Measurements from ENCODE around the gene SIK3. TPM values are rescaled to one million over a fixed set of nuclear protein-coding genes. Genes with fewer than 3 reads are reported as not detected.

Gene SIK3
- total RNA-seq, 4 donors from 2014 or later = 58.8 to 85.8 (median 59.8) TPM

DNA sequence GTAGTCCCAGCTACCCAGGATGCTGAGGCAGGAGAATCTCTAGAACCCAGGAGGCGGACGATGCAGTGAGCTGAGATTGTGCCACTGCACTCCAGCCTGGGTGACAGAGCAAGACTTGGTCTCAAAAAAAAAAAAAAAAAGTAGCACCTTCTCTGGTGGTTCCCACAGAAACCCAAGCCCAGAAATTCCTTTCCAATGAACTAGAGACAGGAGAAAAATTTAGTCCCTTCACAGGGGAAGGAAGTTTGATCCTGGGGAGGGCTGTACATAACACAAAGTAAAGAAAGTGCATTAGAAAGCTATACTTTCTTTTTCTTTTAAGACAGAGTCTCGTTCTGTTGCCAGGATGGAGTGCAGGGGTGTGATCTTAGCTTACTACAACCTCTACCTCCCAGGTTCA, 235.3 kb downstream of the SIK3 start:
- TF ChIP-seq CTCF (IDR thresholded peaks at IDR 0.05) = no peak
- H3K36me3 ChIP-seq = peaks cover 0 to 84% (median 0%) of the 10 kb centered on the region in 3 donors

DNA sequence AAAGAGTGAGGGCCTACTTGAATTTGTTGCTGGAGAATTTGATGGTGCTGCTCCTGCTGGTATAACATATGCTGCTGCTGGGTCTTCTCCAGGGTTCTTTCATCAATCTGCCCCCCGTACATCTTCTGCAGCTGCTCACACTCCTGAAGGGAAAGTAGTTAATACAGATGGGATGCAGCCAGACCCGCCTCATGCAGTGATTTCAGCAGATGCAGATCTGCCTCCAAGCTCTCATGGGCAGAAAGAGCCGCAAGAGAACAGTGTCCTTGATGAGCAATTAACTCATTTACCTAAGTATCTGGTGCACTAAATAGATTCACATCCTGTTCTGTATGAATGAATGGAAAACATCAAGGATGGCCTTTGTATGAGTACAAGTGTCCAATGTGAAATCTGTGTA, 236.0 kb downstream of the SIK3 start:
- no peak for DNase-seq
- no peaks in the 10 kb centered on the region for H3K4me1 ChIP-seq
- no peak overlapping the region for H3K27ac ChIP-seq
- H3K4me3 ChIP-seq = no peak overlapping the region
- TF ChIP-seq POLR2A (IDR thresholded peaks at IDR 0.05) (no peak), CTCF (IDR thresholded peaks at IDR 0.05) (no peak)
- no peaks in the 10 kb centered on the region for H3K9me3 ChIP-seq
- no peaks in the 10 kb centered on the region for H3K27me3 ChIP-seq
- H3K36me3 ChIP-seq = peaks cover 0 to 84% (median 0%) of the 10 kb centered on the region in 3 donors

More for the DNA sequence above, 235.3 kb downstream of the SIK3 start:
- Histone ChIP-seq H3K4me1 (no peaks in the 10 kb centered on the region), H3K9me3 (no peaks in the 10 kb centered on the region), H3K27me3 (no peaks in the 10 kb centered on the region), H3K4me3 (no peak overlapping the region), H3K27ac (no peak overlapping the region)
- no peak for DNase-seq

GRCh38 chr11:116861539-116861938, 236.7 kb downstream of the SIK3 start:
- no peak overlapping the region for H3K27ac ChIP-seq
- no peak overlapping the region for H3K4me3 ChIP-seq
- no peak for DNase-seq
- peaks cover 0 to 84% (median 0%) of the 10 kb centered on the region in 3 donors for H3K36me3 ChIP-seq
- no peaks in the 10 kb centered on the region for H3K9me3 ChIP-seq
- no peaks in the 10 kb centered on the region for H3K27me3 ChIP-seq
- no peaks in the 10 kb centered on the region for H3K4me1 ChIP-seq
- no peak for TF ChIP-seq POLR2A (IDR thresholded peaks at IDR 0.05)
- no peak for TF ChIP-seq CTCF (IDR thresholded peaks at IDR 0.05)

DNA sequence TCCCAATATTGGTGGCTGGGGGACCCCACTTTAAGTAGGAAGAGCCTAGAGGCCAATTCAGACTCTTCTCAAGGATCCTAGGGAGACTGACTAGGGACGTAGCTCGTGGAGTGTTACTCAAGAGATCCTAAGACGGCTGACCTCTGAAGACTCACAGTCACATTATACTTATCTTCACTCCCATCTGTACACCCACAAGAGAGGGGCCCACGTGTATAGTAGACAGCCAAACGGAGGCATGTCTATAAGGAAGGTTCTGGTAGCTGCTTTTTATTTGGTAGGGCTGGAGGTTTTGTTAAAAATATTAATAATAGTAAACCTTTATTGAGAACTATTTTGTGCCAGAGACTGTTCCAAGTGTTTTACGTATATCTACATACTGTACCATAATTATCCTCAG, 237.9 kb downstream of the SIK3 start:
- H3K36me3 ChIP-seq = peaks cover 0 to 77% (median 0%) of the 10 kb centered on the region in 3 donors
- H3K4me1 ChIP-seq = no peaks in the 10 kb centered on the region
- no peaks in the 10 kb centered on the region for H3K9me3 ChIP-seq
- no peaks in the 10 kb centered on the region for H3K27me3 ChIP-seq
- H3K27ac ChIP-seq = no peak overlapping the region
- no peak for DNase-seq
- TF ChIP-seq CTCF (IDR thresholded peaks at IDR 0.05) = no peak
- no peak for TF ChIP-seq POLR2A (IDR thresholded peaks at IDR 0.05)
- H3K4me3 ChIP-seq = no peak overlapping the region

GRCh38 chr11:116859175-116859574, 239.1 kb downstream of the SIK3 start:
- TF ChIP-seq POLR2A (IDR thresholded peaks at IDR 0.05) (no peak), CTCF (IDR thresholded peaks at IDR 0.05) (no peak)
- no peaks in the 10 kb centered on the region for H3K27me3 ChIP-seq
- peaks cover 0 to 4% (median 2%) of the 10 kb centered on the region in 4 donors for H3K4me1 ChIP-seq
- peaks cover 0 to 75% (median 0%) of the 10 kb centered on the region in 3 donors for H3K36me3 ChIP-seq
- no peak for DNase-seq
- H3K9me3 ChIP-seq = no peaks in the 10 kb centered on the region
- H3K27ac ChIP-seq = no peak overlapping the region
- H3K4me3 ChIP-seq = no peak overlapping the region

GRCh38 chr11:116857936-116858335, 240.3 kb downstream of the SIK3 start:
- Histone ChIP-seq H3K4me1 (peaks cover 0 to 16% (median 10%) of the 10 kb centered on the region in 4 donors), H3K9me3 (no peaks in the 10 kb centered on the region), H3K27ac (no peak overlapping the region), H3K36me3 (peaks cover 0 to 63% (median 0%) of the 10 kb centered on the region in 3 donors), H3K4me3 (no peak overlapping the region), H3K27me3 (no peaks in the 10 kb centered on the region)
- DNase-seq = no peak
- TF ChIP-seq POLR2A (IDR thresholded peaks at IDR 0.05) (no peak), CTCF (IDR thresholded peaks at IDR 0.05) (no peak)
